WTC11 (cell line): ENCODE results near the gene SLC25A17.

Experiments used
- SMAD4 ChIP-seq: sonication (generic); formaldehyde crosslinking; IDR thresholded peaks from 2 replicates; pipeline ENCODE4 v1.8.0; 2022; ENCODE audit warnings: mild to moderate bottlenecking, missing genetic modification reagents
- TF ChIP-seq, protein P1 (sequence below): sonication (generic); formaldehyde crosslinking; conservative IDR thresholded peaks from 2 replicates; pipeline ENCODE4 v1.8.1; 2023; ENCODE audit warnings: mild to moderate bottlenecking, low read depth, missing genetic modification reagents, moderate library complexity
- TF ChIP-seq, protein P2 (sequence below): fragments of 200-600 bp; IDR thresholded peaks from 2 replicates; pipeline ENCODE4 v1.8.0; 2022; ENCODE audit warnings: antibody characterized with exemption

- TF ChIP-seq, protein P1, sequence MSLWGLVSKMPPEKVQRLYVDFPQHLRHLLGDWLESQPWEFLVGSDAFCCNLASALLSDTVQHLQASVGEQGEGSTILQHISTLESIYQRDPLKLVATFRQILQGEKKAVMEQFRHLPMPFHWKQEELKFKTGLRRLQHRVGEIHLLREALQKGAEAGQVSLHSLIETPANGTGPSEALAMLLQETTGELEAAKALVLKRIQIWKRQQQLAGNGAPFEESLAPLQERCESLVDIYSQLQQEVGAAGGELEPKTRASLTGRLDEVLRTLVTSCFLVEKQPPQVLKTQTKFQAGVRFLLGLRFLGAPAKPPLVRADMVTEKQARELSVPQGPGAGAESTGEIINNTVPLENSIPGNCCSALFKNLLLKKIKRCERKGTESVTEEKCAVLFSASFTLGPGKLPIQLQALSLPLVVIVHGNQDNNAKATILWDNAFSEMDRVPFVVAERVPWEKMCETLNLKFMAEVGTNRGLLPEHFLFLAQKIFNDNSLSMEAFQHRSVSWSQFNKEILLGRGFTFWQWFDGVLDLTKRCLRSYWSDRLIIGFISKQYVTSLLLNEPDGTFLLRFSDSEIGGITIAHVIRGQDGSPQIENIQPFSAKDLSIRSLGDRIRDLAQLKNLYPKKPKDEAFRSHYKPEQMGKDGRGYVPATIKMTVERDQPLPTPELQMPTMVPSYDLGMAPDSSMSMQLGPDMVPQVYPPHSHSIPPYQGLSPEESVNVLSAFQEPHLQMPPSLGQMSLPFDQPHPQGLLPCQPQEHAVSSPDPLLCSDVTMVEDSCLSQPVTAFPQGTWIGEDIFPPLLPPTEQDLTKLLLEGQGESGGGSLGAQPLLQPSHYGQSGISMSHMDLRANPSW (CRISPR knock-in tag): no peak
- TF ChIP-seq, protein P2, sequence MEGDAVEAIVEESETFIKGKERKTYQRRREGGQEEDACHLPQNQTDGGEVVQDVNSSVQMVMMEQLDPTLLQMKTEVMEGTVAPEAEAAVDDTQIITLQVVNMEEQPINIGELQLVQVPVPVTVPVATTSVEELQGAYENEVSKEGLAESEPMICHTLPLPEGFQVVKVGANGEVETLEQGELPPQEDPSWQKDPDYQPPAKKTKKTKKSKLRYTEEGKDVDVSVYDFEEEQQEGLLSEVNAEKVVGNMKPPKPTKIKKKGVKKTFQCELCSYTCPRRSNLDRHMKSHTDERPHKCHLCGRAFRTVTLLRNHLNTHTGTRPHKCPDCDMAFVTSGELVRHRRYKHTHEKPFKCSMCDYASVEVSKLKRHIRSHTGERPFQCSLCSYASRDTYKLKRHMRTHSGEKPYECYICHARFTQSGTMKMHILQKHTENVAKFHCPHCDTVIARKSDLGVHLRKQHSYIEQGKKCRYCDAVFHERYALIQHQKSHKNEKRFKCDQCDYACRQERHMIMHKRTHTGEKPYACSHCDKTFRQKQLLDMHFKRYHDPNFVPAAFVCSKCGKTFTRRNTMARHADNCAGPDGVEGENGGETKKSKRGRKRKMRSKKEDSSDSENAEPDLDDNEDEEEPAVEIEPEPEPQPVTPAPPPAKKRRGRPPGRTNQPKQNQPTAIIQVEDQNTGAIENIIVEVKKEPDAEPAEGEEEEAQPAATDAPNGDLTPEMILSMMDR: no peak
- no peak for TF ChIP-seq SMAD4 (CRISPR knock-in tag)
These were observed at the start of gene SLC25A17 for GRCh38 chr22:40818747-40819598.
